ENCODE data around the gene FOXJ1. TPM values are rescaled to one million over a fixed set of nuclear protein-coding genes. Genes with fewer than 3 reads are reported as not detected.

Gene FOXJ1
- total and polyA plus RNA-seq, 2 of the 13 experiments (the other 11 are each of a cell fraction or from before 2014, with no cell fraction given) = 0.98 to 1.6 TPM

DNA sequence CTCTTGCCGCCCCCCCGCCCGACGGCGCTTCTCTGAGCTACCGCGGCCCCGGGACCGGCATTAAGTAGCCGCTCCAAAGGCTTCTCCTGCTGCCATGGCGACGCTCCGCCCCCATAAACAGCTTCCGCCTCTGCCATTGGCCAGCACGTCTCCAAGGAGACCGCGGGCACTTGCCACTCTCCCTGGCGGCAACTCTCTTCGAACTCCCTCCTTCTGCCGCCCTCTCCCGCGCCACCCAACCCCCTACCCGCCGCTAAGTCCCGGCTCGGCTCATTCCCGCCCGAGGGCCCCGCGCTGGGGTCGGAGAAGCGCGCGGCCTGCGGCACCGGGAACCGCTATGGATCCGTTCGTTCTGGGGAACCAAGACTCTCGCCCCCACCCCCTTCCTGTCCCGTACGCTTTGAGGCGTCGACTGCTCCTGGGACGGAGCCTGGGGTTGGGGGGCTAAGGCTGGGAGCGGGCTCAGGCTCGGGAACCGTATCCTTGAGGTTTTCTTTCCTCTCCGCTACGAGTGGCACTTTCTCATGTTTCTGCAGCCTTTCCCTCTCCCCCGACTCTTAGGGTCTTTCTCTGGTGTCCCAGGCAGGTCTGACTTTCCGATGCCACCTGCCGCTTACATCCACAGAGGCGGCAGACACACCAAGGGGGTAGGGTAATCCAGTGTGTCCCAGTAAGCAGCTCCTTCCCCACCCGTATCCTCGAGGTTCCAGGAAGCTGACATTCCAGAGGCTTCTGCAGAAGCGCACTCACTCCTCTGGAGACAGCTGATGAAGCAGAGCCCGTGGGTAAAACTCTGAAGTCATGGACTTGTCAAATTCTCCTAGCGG lies at the start of gene FOXJ1 (continued):
- TF ChIP-seq, protein P1, sequence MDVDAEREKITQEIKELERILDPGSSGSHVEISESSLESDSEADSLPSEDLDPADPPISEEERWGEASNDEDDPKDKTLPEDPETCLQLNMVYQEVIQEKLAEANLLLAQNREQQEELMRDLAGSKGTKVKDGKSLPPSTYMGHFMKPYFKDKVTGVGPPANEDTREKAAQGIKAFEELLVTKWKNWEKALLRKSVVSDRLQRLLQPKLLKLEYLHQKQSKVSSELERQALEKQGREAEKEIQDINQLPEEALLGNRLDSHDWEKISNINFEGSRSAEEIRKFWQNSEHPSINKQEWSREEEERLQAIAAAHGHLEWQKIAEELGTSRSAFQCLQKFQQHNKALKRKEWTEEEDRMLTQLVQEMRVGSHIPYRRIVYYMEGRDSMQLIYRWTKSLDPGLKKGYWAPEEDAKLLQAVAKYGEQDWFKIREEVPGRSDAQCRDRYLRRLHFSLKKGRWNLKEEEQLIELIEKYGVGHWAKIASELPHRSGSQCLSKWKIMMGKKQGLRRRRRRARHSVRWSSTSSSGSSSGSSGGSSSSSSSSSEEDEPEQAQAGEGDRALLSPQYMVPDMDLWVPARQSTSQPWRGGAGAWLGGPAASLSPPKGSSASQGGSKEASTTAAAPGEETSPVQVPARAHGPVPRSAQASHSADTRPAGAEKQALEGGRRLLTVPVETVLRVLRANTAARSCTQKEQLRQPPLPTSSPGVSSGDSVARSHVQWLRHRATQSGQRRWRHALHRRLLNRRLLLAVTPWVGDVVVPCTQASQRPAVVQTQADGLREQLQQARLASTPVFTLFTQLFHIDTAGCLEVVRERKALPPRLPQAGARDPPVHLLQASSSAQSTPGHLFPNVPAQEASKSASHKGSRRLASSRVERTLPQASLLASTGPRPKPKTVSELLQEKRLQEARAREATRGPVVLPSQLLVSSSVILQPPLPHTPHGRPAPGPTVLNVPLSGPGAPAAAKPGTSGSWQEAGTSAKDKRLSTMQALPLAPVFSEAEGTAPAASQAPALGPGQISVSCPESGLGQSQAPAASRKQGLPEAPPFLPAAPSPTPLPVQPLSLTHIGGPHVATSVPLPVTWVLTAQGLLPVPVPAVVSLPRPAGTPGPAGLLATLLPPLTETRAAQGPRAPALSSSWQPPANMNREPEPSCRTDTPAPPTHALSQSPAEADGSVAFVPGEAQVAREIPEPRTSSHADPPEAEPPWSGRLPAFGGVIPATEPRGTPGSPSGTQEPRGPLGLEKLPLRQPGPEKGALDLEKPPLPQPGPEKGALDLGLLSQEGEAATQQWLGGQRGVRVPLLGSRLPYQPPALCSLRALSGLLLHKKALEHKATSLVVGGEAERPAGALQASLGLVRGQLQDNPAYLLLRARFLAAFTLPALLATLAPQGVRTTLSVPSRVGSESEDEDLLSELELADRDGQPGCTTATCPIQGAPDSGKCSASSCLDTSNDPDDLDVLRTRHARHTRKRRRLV (CRISPR knock-in tag; IDR thresholded peaks at IDR 0.05) = 0 out of 2 replicates have a peak, but pooled peaks have one; percentile 15
- TF ChIP-seq ZNF780A (CRISPR knock-in tag; IDR thresholded peaks at IDR 0.05) (no peak), GRHL1 (CRISPR knock-in tag; conservative IDR thresholded peaks at IDR 0.05) (no peak), ZSCAN25 (CRISPR knock-in tag; IDR thresholded peaks at IDR 0.05) (peak; percentile 86), KLF11 (CRISPR knock-in tag; IDR thresholded peaks at IDR 0.05) (no peak)
- TF ChIP-seq, protein P2, sequence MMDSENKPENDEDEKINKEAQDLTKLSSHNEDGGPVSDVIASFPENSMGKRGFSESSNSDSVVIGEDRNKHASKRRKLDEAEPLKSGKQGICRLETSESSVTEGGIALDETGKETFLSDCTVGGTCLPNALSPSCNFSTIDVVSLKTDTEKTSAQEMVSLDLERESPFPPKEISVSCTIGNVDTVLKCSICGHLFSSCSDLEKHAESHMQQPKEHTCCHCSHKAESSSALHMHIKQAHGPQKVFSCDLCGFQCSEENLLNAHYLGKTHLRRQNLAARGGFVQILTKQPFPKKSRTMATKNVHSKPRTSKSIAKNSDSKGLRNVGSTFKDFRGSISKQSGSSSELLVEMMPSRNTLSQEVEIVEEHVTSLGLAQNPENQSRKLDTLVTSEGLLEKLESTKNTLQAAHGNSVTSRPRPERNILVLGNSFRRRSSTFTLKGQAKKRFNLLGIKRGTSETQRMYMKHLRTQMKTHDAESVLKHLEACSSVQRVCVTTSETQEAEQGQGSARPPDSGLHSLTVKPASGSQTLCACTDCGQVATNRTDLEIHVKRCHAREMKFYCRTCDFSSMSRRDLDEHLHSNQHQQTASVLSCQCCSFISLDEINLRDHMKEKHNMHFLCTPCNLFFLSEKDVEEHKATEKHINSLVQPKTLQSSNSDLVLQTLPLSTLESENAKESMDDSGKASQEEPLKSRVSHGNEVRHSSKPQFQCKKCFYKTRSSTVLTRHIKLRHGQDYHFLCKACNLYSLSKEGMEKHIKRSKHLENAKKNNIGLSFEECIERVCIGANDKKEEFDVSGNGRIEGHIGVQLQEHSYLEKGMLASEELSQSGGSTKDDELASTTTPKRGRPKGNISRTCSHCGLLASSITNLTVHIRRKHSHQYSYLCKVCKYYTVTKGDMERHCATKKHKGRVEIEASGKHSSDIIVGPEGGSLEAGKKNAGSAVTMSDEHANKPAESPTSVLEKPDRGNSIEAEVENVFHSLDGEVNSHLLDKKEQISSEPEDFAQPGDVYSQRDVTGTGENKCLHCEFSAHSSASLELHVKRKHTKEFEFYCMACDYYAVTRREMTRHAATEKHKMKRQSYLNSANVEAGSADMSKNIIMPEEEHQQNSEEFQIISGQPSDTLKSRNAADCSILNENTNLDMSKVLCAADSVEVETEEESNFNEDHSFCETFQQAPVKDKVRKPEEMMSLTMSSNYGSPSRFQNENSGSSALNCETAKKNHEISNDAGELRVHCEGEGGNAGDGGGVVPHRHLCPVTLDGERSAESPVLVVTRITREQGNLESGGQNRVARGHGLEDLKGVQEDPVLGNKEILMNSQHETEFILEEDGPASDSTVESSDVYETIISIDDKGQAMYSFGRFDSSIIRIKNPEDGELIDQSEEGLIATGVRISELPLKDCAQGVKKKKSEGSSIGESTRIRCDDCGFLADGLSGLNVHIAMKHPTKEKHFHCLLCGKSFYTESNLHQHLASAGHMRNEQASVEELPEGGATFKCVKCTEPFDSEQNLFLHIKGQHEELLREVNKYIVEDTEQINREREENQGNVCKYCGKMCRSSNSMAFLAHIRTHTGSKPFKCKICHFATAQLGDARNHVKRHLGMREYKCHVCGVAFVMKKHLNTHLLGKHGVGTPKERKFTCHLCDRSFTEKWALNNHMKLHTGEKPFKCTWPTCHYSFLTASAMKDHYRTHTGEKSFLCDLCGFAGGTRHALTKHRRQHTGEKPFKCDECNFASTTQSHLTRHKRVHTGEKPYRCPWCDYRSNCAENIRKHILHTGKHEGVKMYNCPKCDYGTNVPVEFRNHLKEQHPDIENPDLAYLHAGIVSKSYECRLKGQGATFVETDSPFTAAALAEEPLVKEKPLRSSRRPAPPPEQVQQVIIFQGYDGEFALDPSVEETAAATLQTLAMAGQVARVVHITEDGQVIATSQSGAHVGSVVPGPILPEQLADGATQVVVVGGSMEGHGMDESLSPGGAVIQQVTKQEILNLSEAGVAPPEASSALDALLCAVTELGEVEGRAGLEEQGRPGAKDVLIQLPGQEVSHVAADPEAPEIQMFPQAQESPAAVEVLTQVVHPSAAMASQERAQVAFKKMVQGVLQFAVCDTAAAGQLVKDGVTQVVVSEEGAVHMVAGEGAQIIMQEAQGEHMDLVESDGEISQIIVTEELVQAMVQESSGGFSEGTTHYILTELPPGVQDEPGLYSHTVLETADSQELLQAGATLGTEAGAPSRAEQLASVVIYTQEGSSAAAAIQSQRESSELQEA (CRISPR knock-in tag; IDR thresholded peaks at IDR 0.05; ENCODE audit: not compliant biosample characterization) = peak; percentile 30
- TF ChIP-seq, protein P3, sequence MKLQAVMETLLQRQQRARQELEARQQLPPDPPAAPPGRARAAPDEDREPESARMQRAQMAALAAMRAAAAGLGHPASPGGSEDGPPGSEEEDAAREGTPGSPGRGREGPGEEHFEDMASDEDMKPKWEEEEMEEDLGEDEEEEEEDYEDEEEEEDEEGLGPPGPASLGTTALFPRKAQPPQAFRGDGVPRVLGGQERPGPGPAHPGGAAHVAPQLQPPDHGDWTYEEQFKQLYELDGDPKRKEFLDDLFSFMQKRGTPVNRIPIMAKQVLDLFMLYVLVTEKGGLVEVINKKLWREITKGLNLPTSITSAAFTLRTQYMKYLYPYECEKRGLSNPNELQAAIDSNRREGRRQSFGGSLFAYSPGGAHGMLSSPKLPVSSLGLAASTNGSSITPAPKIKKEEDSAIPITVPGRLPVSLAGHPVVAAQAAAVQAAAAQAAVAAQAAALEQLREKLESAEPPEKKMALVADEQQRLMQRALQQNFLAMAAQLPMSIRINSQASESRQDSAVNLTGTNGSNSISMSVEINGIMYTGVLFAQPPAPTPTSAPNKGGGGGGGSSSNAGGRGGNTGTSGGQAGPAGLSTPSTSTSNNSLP (IDR thresholded peaks at IDR 0.05; ENCODE audit: low read depth, low read length) = no peak
- TF ChIP-seq, protein P4, sequence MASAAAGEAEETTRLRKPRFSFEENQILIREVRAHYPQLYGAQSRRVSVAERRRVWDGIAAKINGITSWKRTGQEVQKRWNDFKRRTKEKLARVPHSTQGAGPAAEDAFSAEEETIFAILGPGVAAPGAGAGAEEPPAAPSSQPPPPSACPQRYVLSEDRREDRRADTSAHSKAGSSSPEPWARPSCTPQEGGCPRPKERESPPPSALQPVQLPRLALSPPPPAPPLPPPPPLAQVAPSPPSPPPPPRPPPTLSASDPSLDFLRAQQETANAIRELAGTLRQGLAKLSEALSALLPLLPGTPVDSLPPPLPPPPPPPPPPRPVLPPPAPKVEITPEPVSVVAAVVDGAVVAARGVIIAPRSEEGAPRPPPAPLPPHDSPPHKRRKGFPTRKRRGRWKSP (CRISPR knock-in tag; IDR thresholded peaks at IDR 0.05) = 0 out of 2 replicates have a peak, but pooled peaks have one; percentile 35
